Activated CD8-positive, alpha-beta memory T cell treated with anti-CD3 and anti-CD28 coated beads, Interleukin-2, amount 50 U/mL, for 1 hour (primary cell): Measurements from ENCODE around the gene MITF.
"Not testable (repeated sequence)": the region's sequence is repeated elsewhere in the genome, so short reads cannot be mapped to it uniquely, and the experiment has no call there.

Experiments used
- DNase-seq: peaks from one replicate; pipeline ENCODE4 v3.0.0-alpha.2; 2020; ENCODE audit errors: extremely low read depth

Gene MITF

GRCh38 chr3:69787436-69788168 is 48.3 kb downstream of the MITF start:
- DNase-seq, result no peak

GRCh38 chr3:69791106-69791505 is 51.8 kb downstream of the MITF start:
- DNase-seq, result no peak

- no peak for DNase-seq
Measured at GRCh38 chr3:69791919-69792399, 52.7 kb downstream of the MITF start.

- DNase-seq, result not testable (repeated sequence)
Measured at GRCh38 chr3:69796126-69796525, 56.9 kb downstream of the MITF start.

- DNase-seq, result no peak
Measured at GRCh38 chr3:69803681-69804270, 64.5 kb downstream of the MITF start.

- no peak for DNase-seq
Measured at GRCh38 chr3:69805491-69805890, 66.2 kb downstream of the MITF start.

- no peak for DNase-seq
Measured at GRCh38 chr3:69806735-69807438, 67.6 kb downstream of the MITF start.

GRCh38 chr3:69807674-69808073 is 68.4 kb downstream of the MITF start:
- no peak for DNase-seq

- no peak for DNase-seq
Measured at GRCh38 chr3:69809076-69809835, 70.0 kb downstream of the MITF start.

- DNase-seq, result no peak
Measured at GRCh38 chr3:69811452-69812401, 72.5 kb downstream of the MITF start.

GRCh38 chr3:69815970-69816369 is 76.7 kb downstream of the MITF start:
- DNase-seq, result no peak

GRCh38 chr3:69817988-69818387 is 78.7 kb downstream of the MITF start:
- DNase-seq, result no peak

- DNase-seq, result no peak
Measured at GRCh38 chr3:69819282-69819681, 80.0 kb downstream of the MITF start.

GRCh38 chr3:69821133-69821532 is 81.9 kb downstream of the MITF start:
- no peak for DNase-seq

- DNase-seq, result no peak
Measured at GRCh38 chr3:69823743-69824142, 84.5 kb downstream of the MITF start.

- DNase-seq, result no peak
Measured at GRCh38 chr3:69825446-69825845, 86.2 kb downstream of the MITF start.

GRCh38 chr3:69827127-69827526 is 87.9 kb downstream of the MITF start:
- no peak for DNase-seq

- DNase-seq, result no peak
Measured at GRCh38 chr3:69828817-69829216, 89.6 kb downstream of the MITF start.

GRCh38 chr3:69830147-69830546 is 90.9 kb downstream of the MITF start:
- DNase-seq, result no peak

GRCh38 chr3:69831737-69832136 is 92.5 kb downstream of the MITF start:
- DNase-seq, result no peak

- DNase-seq, result no peak
Measured at GRCh38 chr3:69833591-69833990, 94.3 kb downstream of the MITF start.
